SK-N-SH (cell line): ENCODE measurements around the gene NAALADL2. TPM values are rescaled to one million over a fixed set of nuclear protein-coding genes. Genes with fewer than 3 reads are reported as not detected.

Source experiments
- CTCF ChIA-PET: fragments of 300-600, 350-600 bp; formaldehyde crosslinking; extraction: SDS; loops from one replicate; lab custom pipeline; 2021; lab: Yijun Ruan, JAX
- POLR2A ChIA-PET: fragments of 350-600 bp; sonication (Branson Sonifier 250); formaldehyde crosslinking; extraction: SDS; loops from one replicate; lab custom pipeline; 2020; ENCODE audit warnings: antibody characterized with exemption, inconsistent platforms; lab: Yijun Ruan, JAX
- DNase-seq: peaks from one replicate; pipeline ENCODE4 v3.0.0; 2012
- H2AFZ ChIP-seq: fragments of 200-600 bp; sonication (generic); 2 replicates; pipeline ENCODE4 v1.8.1; 2016; ENCODE audit warnings: antibody characterized with exemption, mild to moderate bottlenecking, low read depth
- H3F3A ChIP-seq: fragments of 200-600 bp; sonication (generic); replicated peaks from 2 replicates; pipeline ENCODE3; 2016; ENCODE audit warnings: antibody characterized with exemption, mild to moderate bottlenecking; ENCODE audit not compliant: insufficient read depth
- H3K27ac ChIP-seq, 2 experiments: fragments of 200-500 bp in 1 of 2; fragments of 200-600 bp in 1 of 2; sonication (Bioruptor generic) in 1 of 2; sonication (generic), shearing (Covaris generic) in 1 of 2; 2 replicates each; pipeline versions ENCODE4 v1.5.1 to v1.6.1; 2014 to 2016; ENCODE audit warnings: low read depth in 2 of 2, inconsistent platforms in 1 of 2, low read length in 1 of 2, mild to moderate bottlenecking in 1 of 2, mixed read lengths in 1 of 2
- H3K27me3 ChIP-seq: fragments of 200-600 bp; sonication (generic), shearing (Covaris generic); 2 replicates; pipeline ENCODE4 v1.6.1; 2016; ENCODE audit warnings: mixed run types; ENCODE audit not compliant: insufficient read depth
- H3K36me3 ChIP-seq, 2 experiments: fragments of 200-500 bp in 1 of 2; fragments of 200-600 bp in 1 of 2; sonication (Bioruptor generic) in 1 of 2; sonication (generic) in 1 of 2; replicated peaks in 1 of 2; 2 replicates each; pipeline versions ENCODE3 to v1.5.1; 2014 to 2016; ENCODE audit warnings: low read length in 1 of 2, mild to moderate bottlenecking in 1 of 2; ENCODE audit not compliant: insufficient read depth in 2 of 2, control insufficient read depth in 1 of 2
- H3K4me1 ChIP-seq, 2 experiments: fragments of 200-500 bp in 1 of 2; fragments of 200-600 bp in 1 of 2; sonication (Bioruptor generic) in 1 of 2; sonication (generic), shearing (Covaris generic) in 1 of 2; 2 replicates each; pipeline versions ENCODE4 v1.5.1 to v1.6.1; 2014 to 2016; ENCODE audit warnings: low read depth in 1 of 2, low read length in 1 of 2, mixed run types in 1 of 2; ENCODE audit not compliant: insufficient read depth in 2 of 2, control insufficient read depth in 1 of 2
- H3K4me2 ChIP-seq: fragments of 200-600 bp; sonication (generic), shearing (Covaris generic); 2 replicates; pipeline ENCODE4 v1.6.1; 2017; ENCODE audit warnings: mixed run types
- H3K4me3 ChIP-seq, 2 experiments: fragments of 200-500 bp in 1 of 2; fragments of 200-600 bp in 1 of 2; sonication (Bioruptor generic) in 1 of 2; sonication (generic), shearing (Covaris generic) in 1 of 2; 2 replicates each; pipeline versions ENCODE4 v1.5.1 to v1.8.1; 2014 to 2016; ENCODE audit warnings: low read depth in 2 of 2, inconsistent platforms in 1 of 2, low read length in 1 of 2, mild to moderate bottlenecking in 1 of 2, mixed read lengths in 1 of 2, moderate library complexity in 1 of 2
- H3K79me2 ChIP-seq: fragments of 200-600 bp; sonication (generic); 2 replicates; pipeline ENCODE4 v1.8.1; 2017; ENCODE audit warnings: mild to moderate bottlenecking; ENCODE audit not compliant: insufficient read depth
- H3K9ac ChIP-seq: fragments of 200-600 bp; sonication (generic); 2 replicates; pipeline ENCODE4 v1.6.1; 2017; ENCODE audit warnings: mixed run types
- H3K9me2 ChIP-seq: fragments of 200-600 bp; sonication (generic); 2 replicates; pipeline ENCODE4 v1.6.1; 2017; ENCODE audit warnings: mixed run types
- H3K9me3 ChIP-seq: fragments of 200-600 bp; sonication (generic); 2 replicates; pipeline ENCODE4 v1.6.1; 2017; ENCODE audit warnings: mixed run types, mild to moderate bottlenecking, moderate library complexity
- H4K20me1 ChIP-seq: fragments of 200-600 bp; sonication (generic); 2 replicates; pipeline ENCODE4 v1.6.1; 2017; ENCODE audit warnings: mild to moderate bottlenecking, mixed run types; ENCODE audit not compliant: insufficient read depth
- ELF1 ChIP-seq: IDR thresholded peaks from 2 replicates; pipeline ENCODE4 v1.4.0; 2012
- EP300 ChIP-seq, 2 experiments: IDR thresholded peaks; 2 replicates each; pipeline versions ENCODE4 v1.4.0 to v1.6.1; 2012; ENCODE audit warnings: borderline replicate concordance in 1 of 2, low read depth in 1 of 2, low read length in 1 of 2
- FOXJ3 ChIP-seq: sonication (generic); formaldehyde crosslinking; IDR thresholded peaks from 2 replicates; pipeline ENCODE4 v1.5.1; 2020; ENCODE audit warnings: mild to moderate bottlenecking, missing genetic modification reagents
- FOXM1 ChIP-seq: IDR thresholded peaks from 2 replicates; pipeline ENCODE4 v1.4.0; 2012; ENCODE audit warnings: low read depth, mild to moderate bottlenecking
- GABPA ChIP-seq: IDR thresholded peaks from 2 replicates; pipeline ENCODE4 v1.4.0; 2012; ENCODE audit warnings: low read depth, mild to moderate bottlenecking
- IRF3 ChIP-seq: fragments of 150-350 bp; IDR thresholded peaks from 2 replicates; pipeline ENCODE4 v1.6.1; 2016; ENCODE audit warnings: mild to moderate bottlenecking, low read depth, low read length
- MAX ChIP-seq: IDR thresholded peaks from 2 replicates; pipeline ENCODE4 v1.4.0; 2012; ENCODE audit warnings: low read depth
- MEF2A ChIP-seq: IDR thresholded peaks from 2 replicates; pipeline ENCODE4 v1.4.0; 2012; ENCODE audit warnings: low read depth, borderline replicate concordance
- MXI1 ChIP-seq: IDR thresholded peaks from 2 replicates; pipeline ENCODE4 v1.6.1; 2012; ENCODE audit warnings: mild to moderate bottlenecking, low read depth, low read length, improper control_type of control experiment
- NRF1 ChIP-seq: IDR thresholded peaks from 2 replicates; pipeline ENCODE4 v1.6.1; 2012; ENCODE audit warnings: low read depth, mild to moderate bottlenecking, low read length
- RAD21 ChIP-seq: IDR thresholded peaks from 2 replicates; pipeline ENCODE4 v1.6.1; 2012; ENCODE audit warnings: mild to moderate bottlenecking, low read length
- RCOR1 ChIP-seq: fragments of 150-350 bp; IDR thresholded peaks from 2 replicates; pipeline ENCODE4 v1.6.1; 2017; ENCODE audit warnings: antibody characterized with exemption, low read length
- RXRA ChIP-seq: IDR thresholded peaks from 2 replicates; pipeline ENCODE4 v1.4.0; 2012; ENCODE audit warnings: low read depth, mild to moderate bottlenecking, borderline replicate concordance
- TCF12 ChIP-seq: IDR thresholded peaks from 2 replicates; pipeline ENCODE4 v1.4.0; 2012
- TEAD4 ChIP-seq: IDR thresholded peaks from 2 replicates; pipeline ENCODE4 v1.4.0; 2012; ENCODE audit warnings: mild to moderate bottlenecking, borderline replicate concordance; ENCODE audit not compliant: insufficient read depth
- USF1 ChIP-seq: IDR thresholded peaks from 2 replicates; pipeline ENCODE4 v1.4.0; 2012; ENCODE audit warnings: low read depth, borderline replicate concordance
- YY1 ChIP-seq: IDR thresholded peaks from 2 replicates; pipeline ENCODE4 v1.4.0; 2012; ENCODE audit warnings: low read depth, mild to moderate bottlenecking
- ZBTB33 ChIP-seq: IDR thresholded peaks from 2 replicates; pipeline ENCODE4 v1.4.0; 2012; ENCODE audit warnings: low read depth, borderline replicate concordance
- polyA plus RNA-seq, 3 experiments: library from polyadenylated mRNA; depleted of rRNA; stranded (reverse); fragments of >200 nt; gene quantifications; 2 replicates each; pipeline ENCODE4 v1.2.3, GENCODE V29; 2012

NAALADL2 gene
- polyA plus RNA-seq, 1 of the 3 experiments (the other 2 are of a cell fraction), result 1.2 TPM

- CTCF ChIA-PET, result interaction anchor here (1.1 kb wide), 1 partner anchor 15 kb away, joined by 3 read pairs; no protein-coding TSS in a partner anchor
Observed at GRCh38 chr3:175564363-175564762, 705.2 kb downstream of the NAALADL2 start.

GRCh38 chr3:175571096-175571495 lies 712.0 kb downstream of the NAALADL2 start:
- Histone ChIP-seq H3K27ac (no peak overlapping the region), H2AFZ (no peak overlapping the region), H3K79me2 (no peaks in the 10 kb centered on the region), H3K9me3 (no peaks in the 10 kb centered on the region), H3F3A (no peaks in the 10 kb centered on the region), H3K9me2 (no peaks in the 10 kb centered on the region), H3K27me3 (no peaks in the 10 kb centered on the region), H3K4me1 (no peaks in the 10 kb centered on the region), H3K4me2 (no peak overlapping the region), H3K4me3 (no peak overlapping the region), H3K9ac (no peak overlapping the region), H4K20me1 (no peaks in the 10 kb centered on the region), H3K36me3 (no peaks in the 10 kb centered on the region)
- DNase-seq, result no peak
- ChIA-PET POLR2A (no interaction called here), CTCF (no interaction called here)
- TF ChIP-seq FOXJ3 (CRISPR knock-in tag), result no peak
- TF ChIP-seq NRF1, result no peak
- TF ChIP-seq EP300 (IDR thresholded peaks at IDR 0.05; ENCODE audit: borderline replicate concordance in 1 of 2, low read depth in 1 of 2, low read length in 1 of 2), result no peak
- TF ChIP-seq MEF2A, result no peak
- no peak for TF ChIP-seq RAD21
- no peak for TF ChIP-seq RCOR1
- no peak for TF ChIP-seq ELF1
- no peak for TF ChIP-seq TCF12
- no peak for TF ChIP-seq USF1
- TF ChIP-seq RXRA, result no peak
- TF ChIP-seq MXI1, result no peak
- no peak for TF ChIP-seq YY1
- TF ChIP-seq ZBTB33, result no peak
- no peak for TF ChIP-seq MAX
- TF ChIP-seq FOXM1, result no peak
- TF ChIP-seq IRF3, result no peak
- TF ChIP-seq GABPA, result no peak
- TF ChIP-seq TEAD4, result no peak

More at GRCh38 chr3:175564363-175564762, 705.2 kb downstream of the NAALADL2 start:
- no peak overlapping the region for H3K4me3 ChIP-seq
- POLR2A ChIA-PET, result no interaction called here
- H3K9me2 ChIP-seq, result no peaks in the 10 kb centered on the region
- H3K79me2 ChIP-seq, result no peaks in the 10 kb centered on the region
- TF ChIP-seq ZBTB33 (no peak), TCF12 (no peak)
- no peak overlapping the region for H3K9ac ChIP-seq
- no peaks in the 10 kb centered on the region for H4K20me1 ChIP-seq
- no peak overlapping the region for H2AFZ ChIP-seq
- no peaks in the 10 kb centered on the region; a peak in 1 of 4 replicates for H3K4me1 ChIP-seq
- no peak for DNase-seq
- no peak overlapping the region for H3K4me2 ChIP-seq
- H3K36me3 ChIP-seq, result no peaks in the 10 kb centered on the region
- no peaks in the 10 kb centered on the region for H3K9me3 ChIP-seq
- no peak overlapping the region for H3K27ac ChIP-seq
- H3K27me3 ChIP-seq, result no peaks in the 10 kb centered on the region
- H3F3A ChIP-seq, result no peaks in the 10 kb centered on the region
